Epithelial cell of proximal tubule (primary cell): ENCODE data around the gene SULT6B1. TPM values are rescaled to one million over a fixed set of nuclear protein-coding genes. Genes with fewer than 3 reads are reported as not detected.
A peak's percentile ranks its signal among the peaks of the same experiment; 100 is the strongest.

Source experiments
- DNase-seq: peaks from one replicate; pipeline ENCODE4 v3.0.0-alpha.2; 2011; ENCODE audit warnings: low read depth
- H3K4me3 ChIP-seq: 2 replicates; pipeline ENCODE4 v1.5.1; 2011; ENCODE audit warnings: low read depth, mild to moderate bottlenecking, low read length
- total RNA-seq: library from RNA; depleted of rRNA; stranded (reverse); fragments of >200 nt; gene quantifications from 2 replicates; pipeline ENCODE4 v1.2.3, GENCODE V29; 2015
- TF ChIP-seq, protein P1 (sequence below): conservative IDR thresholded peaks from 2 replicates; pipeline ENCODE4 v1.5.1; 2012; ENCODE audit warnings: low read depth, mild to moderate bottlenecking, low read length

Gene SULT6B1
- total RNA-seq, 1 donor from 2014 or later = not detected

DNA sequence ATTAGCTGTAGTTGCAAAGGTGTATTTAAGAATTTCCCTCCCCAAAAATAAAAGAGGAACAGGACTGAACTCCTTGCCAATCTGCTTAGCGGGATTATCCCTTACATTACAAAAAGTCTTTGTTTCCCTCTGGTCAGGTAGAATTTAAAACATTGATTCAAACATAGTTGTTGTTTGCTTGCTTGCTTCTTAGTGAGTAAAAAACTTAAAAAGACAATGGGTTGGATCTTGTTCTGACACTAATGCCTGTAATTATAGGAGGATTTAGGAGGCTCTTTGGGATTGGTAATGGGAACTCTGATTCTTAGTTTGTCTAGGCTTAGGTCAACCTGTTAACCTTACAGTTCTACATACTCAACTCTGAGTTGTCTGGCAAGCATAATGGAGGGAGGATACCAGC lies 4.1 kb upstream of the SULT6B1 start:
- no peak overlapping the region for H3K4me3 ChIP-seq
- DNase-seq = no peak
- TF ChIP-seq, protein P1, sequence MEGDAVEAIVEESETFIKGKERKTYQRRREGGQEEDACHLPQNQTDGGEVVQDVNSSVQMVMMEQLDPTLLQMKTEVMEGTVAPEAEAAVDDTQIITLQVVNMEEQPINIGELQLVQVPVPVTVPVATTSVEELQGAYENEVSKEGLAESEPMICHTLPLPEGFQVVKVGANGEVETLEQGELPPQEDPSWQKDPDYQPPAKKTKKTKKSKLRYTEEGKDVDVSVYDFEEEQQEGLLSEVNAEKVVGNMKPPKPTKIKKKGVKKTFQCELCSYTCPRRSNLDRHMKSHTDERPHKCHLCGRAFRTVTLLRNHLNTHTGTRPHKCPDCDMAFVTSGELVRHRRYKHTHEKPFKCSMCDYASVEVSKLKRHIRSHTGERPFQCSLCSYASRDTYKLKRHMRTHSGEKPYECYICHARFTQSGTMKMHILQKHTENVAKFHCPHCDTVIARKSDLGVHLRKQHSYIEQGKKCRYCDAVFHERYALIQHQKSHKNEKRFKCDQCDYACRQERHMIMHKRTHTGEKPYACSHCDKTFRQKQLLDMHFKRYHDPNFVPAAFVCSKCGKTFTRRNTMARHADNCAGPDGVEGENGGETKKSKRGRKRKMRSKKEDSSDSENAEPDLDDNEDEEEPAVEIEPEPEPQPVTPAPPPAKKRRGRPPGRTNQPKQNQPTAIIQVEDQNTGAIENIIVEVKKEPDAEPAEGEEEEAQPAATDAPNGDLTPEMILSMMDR = no peak

DNA sequence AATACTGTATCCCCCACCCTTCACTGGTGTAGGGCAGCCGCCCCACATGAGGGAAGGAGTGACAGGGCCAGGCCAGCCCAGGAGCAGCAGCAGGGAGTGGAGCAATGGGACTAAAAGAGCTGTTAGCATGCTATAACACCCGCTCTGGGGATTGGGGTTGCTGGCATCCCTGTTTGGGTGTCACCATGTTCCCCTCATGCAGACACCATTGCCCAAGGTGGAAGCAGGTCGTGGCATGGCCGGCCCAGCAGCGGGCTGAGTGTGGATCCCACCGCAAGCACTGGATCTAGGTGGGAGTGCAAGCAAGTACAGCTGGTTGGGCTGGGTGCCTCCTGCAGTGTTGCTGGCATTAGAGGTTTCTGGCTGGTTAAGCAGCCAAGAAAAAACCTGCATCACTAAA lies 3.3 kb upstream of the SULT6B1 start:
- DNase-seq = no peak
- TF ChIP-seq, protein P1 = no peak
- H3K4me3 ChIP-seq = no peak overlapping the region

DNA sequence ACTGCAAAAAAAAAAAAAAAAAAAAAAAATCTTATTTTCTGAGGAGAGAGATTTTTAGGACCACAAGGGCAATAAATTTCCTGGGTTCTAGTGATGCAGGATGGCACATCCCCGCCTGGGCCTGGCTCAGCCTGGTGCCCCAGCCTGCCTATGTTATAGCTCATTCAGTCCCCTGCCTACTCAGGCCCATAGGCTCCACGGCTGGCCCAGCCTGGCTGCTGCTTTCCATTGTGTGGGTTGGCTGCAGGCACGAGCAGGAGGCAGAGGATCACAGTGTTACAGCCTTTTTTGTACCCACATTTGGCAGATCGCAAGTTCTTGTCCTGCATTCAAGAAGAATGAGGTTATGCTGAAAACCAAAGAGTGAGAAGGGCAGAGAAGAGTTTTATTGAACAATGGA lies 2.8 kb upstream of the SULT6B1 start:
- TF ChIP-seq, protein P1 = no peak
- no peak for DNase-seq
- H3K4me3 ChIP-seq = no peak overlapping the region

DNA sequence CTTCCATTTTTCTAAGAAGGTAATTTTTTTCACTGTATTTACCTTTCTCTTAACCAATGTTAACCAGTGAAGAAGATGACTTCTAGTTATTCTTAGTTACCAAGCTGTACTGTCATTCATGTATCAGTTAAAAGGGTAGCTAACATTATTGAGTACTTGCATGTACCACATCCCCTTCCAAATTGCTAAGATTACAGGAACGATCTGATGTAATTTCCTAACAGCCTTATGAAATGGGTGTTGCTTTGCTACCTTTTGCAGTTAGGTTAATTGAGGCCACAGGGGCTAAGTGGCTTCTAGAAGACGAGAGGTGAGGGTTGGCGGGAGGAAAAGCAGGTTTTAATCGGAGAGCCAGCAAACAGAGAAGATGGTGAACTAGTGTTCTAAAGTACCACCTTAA lies 1.8 kb upstream of the SULT6B1 start:
- TF ChIP-seq, protein P1 = no peak
- no peak overlapping the region for H3K4me3 ChIP-seq
- no peak for DNase-seq

DNA sequence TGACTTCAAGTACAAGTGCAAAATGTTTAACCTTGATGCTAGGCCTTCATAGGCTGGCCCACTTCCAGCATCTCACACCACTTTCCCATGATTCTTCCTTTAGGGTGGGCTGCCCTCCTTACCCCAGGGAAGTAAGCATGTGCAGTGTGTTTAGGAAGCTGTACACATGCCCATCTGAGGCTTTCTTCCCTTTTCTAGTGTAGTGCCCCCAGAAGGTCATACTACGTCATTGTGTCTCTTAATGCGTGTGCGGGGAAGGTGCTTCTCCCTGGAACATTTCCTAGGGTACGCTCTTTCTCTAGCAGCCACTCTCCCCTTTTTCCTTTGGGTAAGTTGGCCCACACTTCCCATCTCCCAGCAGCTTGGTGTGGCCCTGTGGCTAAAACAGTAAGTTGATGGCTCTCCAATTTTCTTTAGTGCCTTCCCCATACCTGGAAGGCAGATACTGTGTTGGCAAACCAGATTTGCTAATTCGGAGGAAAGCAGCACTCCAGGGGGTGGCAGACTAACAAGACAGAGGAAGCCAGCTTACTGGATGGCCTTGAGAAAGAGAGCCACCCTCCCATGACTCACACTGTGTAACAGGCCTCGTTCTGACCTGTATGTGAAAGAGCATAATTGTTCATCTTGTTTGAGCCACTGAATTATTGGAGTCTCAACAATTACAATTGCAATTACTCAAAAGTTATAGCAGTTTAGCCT lies 1.1 kb upstream of the SULT6B1 start:
- no peak overlapping the region for H3K4me3 ChIP-seq
- DNase-seq = peak; percentile 59
- TF ChIP-seq, protein P1 = peak; percentile 23

DNA sequence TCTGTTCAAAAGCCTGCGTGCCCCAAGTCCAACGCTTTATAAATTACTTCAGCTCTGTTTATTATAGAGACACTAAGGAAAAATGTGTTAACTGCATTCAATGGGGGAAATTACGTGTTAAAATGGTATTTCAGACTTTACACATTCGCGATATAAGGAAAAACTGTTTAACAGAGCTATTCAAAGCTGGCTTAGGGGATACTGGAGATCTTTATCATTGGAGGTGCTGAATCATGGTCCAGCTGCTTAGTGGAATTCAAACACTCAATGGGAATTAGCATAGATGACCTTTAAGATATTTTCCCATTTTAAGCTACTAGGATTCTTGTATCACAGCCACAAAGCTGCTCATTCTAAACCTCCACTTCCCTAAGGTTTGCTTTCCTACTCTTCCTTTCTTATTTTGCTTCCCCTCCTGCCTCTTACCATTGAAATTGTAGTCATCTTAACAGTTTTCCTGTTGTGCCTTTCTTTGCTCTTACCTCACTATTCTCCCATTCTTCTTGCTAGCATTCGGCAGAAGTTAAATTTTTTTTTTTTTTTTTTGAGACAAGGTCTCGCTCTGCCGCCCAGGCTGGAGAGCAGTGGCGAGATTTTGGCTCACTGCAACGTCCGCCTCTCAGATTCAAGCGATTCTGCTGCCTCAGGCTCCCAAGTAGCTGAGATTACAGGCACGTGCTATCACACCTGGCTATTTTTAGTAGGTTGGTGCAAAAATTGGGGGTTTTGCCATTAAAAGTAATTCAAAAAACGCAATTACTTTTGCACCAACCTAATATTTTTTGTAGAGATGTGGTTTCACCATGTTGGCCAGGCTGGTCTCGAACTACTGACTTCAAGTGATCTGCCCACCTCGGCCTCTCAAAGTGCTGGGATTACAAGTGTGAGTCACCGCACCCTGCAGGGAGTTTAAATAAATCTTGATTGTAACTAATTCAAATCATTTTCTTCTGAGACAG lies 6.5 kb downstream of the SULT6B1 start:
- TF ChIP-seq, protein P1 = no peak
- no peak overlapping the region for H3K4me3 ChIP-seq
- no peak for DNase-seq
